ENCODE data around the gene NAALADL2.

DNA sequence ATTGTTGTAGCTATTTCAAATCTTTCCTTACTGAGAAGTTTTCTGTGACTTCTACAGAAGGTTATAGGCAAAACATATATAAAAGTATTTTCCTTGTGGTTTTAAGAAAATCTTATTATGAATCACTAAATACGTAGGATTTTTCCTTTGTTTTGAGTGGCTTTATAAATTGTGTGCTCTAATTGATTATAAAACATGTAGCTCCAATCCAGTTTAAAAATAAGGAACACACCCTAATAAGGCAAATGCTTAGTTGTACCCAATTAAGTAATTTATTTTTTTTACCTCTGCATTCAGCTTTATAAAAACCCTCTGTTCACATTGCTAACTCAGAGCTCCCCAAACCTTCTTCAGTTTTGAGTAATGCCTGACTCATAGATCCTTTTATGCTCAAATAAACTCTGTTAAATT lies 408.0 kb downstream of the NAALADL2 start:
- no peak for TF ChIP-seq EZH2 (IDR thresholded peaks at IDR 0.05; ENCODE audit: borderline replicate concordance, low read length)
- TF ChIP-seq, protein P1, sequence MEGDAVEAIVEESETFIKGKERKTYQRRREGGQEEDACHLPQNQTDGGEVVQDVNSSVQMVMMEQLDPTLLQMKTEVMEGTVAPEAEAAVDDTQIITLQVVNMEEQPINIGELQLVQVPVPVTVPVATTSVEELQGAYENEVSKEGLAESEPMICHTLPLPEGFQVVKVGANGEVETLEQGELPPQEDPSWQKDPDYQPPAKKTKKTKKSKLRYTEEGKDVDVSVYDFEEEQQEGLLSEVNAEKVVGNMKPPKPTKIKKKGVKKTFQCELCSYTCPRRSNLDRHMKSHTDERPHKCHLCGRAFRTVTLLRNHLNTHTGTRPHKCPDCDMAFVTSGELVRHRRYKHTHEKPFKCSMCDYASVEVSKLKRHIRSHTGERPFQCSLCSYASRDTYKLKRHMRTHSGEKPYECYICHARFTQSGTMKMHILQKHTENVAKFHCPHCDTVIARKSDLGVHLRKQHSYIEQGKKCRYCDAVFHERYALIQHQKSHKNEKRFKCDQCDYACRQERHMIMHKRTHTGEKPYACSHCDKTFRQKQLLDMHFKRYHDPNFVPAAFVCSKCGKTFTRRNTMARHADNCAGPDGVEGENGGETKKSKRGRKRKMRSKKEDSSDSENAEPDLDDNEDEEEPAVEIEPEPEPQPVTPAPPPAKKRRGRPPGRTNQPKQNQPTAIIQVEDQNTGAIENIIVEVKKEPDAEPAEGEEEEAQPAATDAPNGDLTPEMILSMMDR (conservative IDR thresholded peaks at IDR 0.05 in 1 of 2, IDR thresholded peaks at IDR 0.05 in 1 of 2; ENCODE audit: extremely low read depth in 1 of 2, insufficient read depth in 1 of 2, low read depth in 1 of 2, low read length in 2 of 2): no peak

Measured in mammary epithelial cell (primary cell).